GM06990 (cell line): ENCODE results near the gene LARGE1.
"Not testable (repeated sequence)": the region's sequence is repeated elsewhere in the genome, so short reads cannot be mapped to it uniquely, and the experiment has no call there.

Source experiments
- DNase-seq: peaks from one replicate; pipeline ENCODE4 v3.0.0-alpha.2; 2011; ENCODE audit not compliant: insufficient read length; ENCODE audit errors: extremely low read depth
- H3K27me3 ChIP-seq: replicated peaks from 2 replicates; pipeline ENCODE4 v1.6.0; 2011; ENCODE audit warnings: low read length; ENCODE audit not compliant: control insufficient read depth, insufficient read depth
- H3K36me3 ChIP-seq: 2 replicates; pipeline ENCODE4 v1.5.1; 2011; ENCODE audit warnings: low read length; ENCODE audit not compliant: control insufficient read depth, insufficient read depth
- H3K4me3 ChIP-seq: replicated peaks from 2 replicates; pipeline ENCODE4 v1.5.1; 2011; ENCODE audit warnings: low read depth, mild to moderate bottlenecking, control low read depth, low read length
- TF ChIP-seq, protein P1 (sequence below): IDR thresholded peaks from 2 replicates; pipeline ENCODE4 v1.5.1; 2011; ENCODE audit warnings: low read length, control low read depth, mild to moderate bottlenecking, inconsistent platforms; ENCODE audit not compliant: insufficient read depth, poor library complexity, severe bottlenecking

The LARGE1 gene

DNA sequence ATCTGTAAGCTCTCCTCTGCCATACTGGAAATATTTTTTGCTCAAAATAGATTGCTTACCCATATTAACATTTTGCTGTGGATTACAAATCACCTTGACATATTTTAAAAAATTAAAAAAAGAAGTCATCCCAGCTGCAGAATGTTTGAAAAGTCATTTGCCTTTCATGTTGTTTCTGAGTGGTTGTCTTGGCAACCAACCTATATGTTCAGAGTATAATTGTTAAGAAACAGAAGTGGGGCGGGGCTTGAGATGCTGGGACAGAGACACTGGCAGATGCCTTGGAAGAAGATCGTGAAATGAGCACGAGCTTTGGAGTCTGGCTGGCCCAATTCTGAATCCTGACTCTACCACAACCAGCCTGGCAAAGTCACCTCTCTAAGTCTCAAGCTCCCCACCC, 348.2 kb downstream of the LARGE1 start:
- no peaks in the 10 kb centered on the region for H3K36me3 ChIP-seq
- H3K27me3 ChIP-seq = no peaks in the 10 kb centered on the region
- no peak for DNase-seq
- TF ChIP-seq, protein P1, sequence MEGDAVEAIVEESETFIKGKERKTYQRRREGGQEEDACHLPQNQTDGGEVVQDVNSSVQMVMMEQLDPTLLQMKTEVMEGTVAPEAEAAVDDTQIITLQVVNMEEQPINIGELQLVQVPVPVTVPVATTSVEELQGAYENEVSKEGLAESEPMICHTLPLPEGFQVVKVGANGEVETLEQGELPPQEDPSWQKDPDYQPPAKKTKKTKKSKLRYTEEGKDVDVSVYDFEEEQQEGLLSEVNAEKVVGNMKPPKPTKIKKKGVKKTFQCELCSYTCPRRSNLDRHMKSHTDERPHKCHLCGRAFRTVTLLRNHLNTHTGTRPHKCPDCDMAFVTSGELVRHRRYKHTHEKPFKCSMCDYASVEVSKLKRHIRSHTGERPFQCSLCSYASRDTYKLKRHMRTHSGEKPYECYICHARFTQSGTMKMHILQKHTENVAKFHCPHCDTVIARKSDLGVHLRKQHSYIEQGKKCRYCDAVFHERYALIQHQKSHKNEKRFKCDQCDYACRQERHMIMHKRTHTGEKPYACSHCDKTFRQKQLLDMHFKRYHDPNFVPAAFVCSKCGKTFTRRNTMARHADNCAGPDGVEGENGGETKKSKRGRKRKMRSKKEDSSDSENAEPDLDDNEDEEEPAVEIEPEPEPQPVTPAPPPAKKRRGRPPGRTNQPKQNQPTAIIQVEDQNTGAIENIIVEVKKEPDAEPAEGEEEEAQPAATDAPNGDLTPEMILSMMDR = no peak
- H3K4me3 ChIP-seq = no peak overlapping the region

DNA sequence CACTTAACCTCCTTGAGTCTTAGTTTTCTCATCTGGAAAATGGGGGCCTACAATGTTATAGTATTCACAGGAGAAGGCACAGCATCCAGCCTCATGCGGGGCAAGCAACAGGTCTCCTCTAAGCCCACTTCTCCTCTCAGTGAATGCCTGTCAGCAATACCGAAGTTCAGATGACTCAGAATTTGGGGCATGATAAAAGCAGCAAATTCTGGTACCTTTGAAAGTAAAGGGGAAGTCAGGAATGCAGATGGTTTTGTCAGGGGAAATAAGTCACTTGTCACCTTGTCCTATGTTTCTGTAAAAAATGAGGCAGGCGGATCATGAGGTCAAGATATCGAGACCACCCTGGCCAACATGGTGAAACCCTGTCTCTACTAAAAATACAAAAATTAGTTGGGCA, 350.2 kb downstream of the LARGE1 start:
- no peak for DNase-seq
- H3K4me3 ChIP-seq = no peak overlapping the region

DNA sequence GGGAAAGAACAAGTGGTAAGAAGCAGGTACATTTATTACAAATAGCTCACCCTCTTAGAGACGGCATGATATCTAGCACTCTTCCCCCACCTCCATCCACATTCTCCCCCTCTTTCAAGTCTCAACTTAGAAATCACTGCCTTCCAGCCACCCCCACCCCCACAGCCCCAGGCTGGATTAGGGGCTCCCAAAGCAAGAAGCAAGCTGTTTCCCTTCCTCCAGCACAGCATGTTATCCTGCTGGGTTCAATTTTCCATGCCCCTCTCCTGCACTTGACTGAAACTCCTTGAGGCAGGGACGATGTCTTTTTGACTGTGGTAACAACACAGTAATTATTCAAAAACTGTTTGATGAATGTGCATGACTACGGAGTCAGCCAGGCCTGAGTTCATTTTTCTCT, 350.7 kb downstream of the LARGE1 start:
- Histone ChIP-seq H3K36me3 (no peaks in the 10 kb centered on the region), H3K4me3 (no peak overlapping the region), H3K27me3 (no peaks in the 10 kb centered on the region)
- no peak for DNase-seq
- TF ChIP-seq, protein P1 = no peak

More for the DNA sequence above, 350.2 kb downstream of the LARGE1 start:
- Histone ChIP-seq H3K27me3 (no peaks in the 10 kb centered on the region), H3K36me3 (no peaks in the 10 kb centered on the region)
- TF ChIP-seq, protein P1 = no peak

DNA sequence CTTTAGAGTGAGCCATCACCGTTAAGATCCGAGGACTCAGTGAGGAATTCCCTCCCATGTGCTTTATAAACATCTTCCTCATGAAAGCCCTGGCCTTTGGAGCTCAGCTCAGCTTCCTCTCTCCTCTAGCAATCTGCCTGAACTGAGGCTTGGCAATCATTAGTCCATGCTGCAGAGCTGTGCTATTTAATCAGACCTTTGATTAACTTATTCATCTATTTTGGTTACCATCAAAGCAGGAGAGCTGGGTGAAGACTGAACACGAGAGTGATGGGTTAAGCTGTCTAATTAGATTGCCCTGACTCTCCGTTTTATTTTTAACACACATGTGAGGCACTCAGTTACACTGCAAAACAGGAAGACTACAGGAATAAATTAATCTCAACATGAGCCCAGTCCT, 351.3 kb downstream of the LARGE1 start:
- TF ChIP-seq, protein P1 = no peak
- DNase-seq = no peak
- no peaks in the 10 kb centered on the region for H3K27me3 ChIP-seq
- no peak overlapping the region for H3K4me3 ChIP-seq
- no peaks in the 10 kb centered on the region for H3K36me3 ChIP-seq

DNA sequence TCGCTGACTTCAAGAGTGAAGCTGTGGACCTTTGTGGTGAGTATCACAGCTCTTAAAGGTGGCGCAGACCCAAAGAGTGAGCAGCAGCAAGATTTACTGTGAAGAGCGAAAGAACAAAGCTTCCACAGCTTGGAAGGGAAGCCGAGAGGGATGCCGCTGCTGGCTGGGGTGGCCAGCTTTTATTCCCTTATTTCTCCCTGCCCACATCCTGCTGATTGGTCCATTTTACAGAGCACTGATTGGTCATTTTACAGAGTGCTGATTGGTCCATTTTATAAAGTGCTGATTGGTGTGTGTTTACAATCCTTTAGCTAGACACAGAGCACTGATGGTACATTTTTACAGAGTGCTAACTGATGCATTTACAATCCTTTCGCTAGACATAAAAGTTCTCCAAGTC, 353.8 kb downstream of the LARGE1 start:
- H3K4me3 ChIP-seq, H3K27me3 ChIP-seq, DNase-seq, H3K36me3 ChIP-seq: not testable (repeated sequence)

DNA sequence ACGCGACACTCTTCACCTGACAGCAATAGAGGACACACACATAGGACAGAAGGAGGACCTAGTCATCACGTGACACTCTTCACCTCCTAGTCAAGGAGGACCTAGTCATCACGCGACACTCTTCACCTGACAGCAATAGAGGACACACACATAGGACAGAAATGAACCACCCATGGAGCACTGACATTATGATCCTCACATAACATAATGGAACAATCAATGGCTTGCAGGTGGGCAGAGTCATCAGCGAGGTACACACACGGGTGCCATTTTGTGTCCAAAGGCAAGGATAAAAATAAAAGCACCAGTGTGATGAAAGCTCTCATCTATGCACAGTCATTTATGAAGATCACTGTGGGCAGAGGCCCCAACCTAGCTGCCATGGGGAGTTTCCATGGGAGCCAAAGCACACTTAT, 354.7 kb downstream of the LARGE1 start:
- TF ChIP-seq, protein P1 = no peak
- peak; percentile 56 for DNase-seq
- H3K27me3 ChIP-seq = no peaks in the 10 kb centered on the region
- no peaks in the 10 kb centered on the region; the same call in 1 of the 2 replicates for H3K36me3 ChIP-seq
- no peak overlapping the region for H3K4me3 ChIP-seq
